Lower lobe of right lung (tissue), 2 donors: ENCODE measurements around the gene FXYD3. TPM values are rescaled to one million over a fixed set of nuclear protein-coding genes. Genes with fewer than 3 reads are reported as not detected.

Source experiments
- ATAC-seq, 2 donors: fragments of 200-7000 bp; cut with Tn5 transposase; one replicate each; pipeline ENCODE4 v1.9.1; 2020 to 2022; ENCODE audit warnings: mild to moderate bottlenecking in 2 of 2, moderate library complexity in 2 of 2
- DNase-seq: peaks from one replicate; pipeline ENCODE4 v3.0.0-alpha.2; 2020
- H3K27ac ChIP-seq: fragments of 200-600 bp; one replicate; pipeline ENCODE4 v1.8.0; 2022
- H3K27me3 ChIP-seq: fragments of 200-600 bp; one replicate; pipeline ENCODE4 v1.8.0; 2022; ENCODE audit warnings: low read depth
- H3K36me3 ChIP-seq: fragments of 200-600 bp; one replicate; pipeline ENCODE4 v1.8.0; 2022; ENCODE audit warnings: mild to moderate bottlenecking
- H3K4me1 ChIP-seq: fragments of 200-600 bp; one replicate; pipeline ENCODE4 v1.8.0; 2022
- H3K4me3 ChIP-seq: fragments of 200-600 bp; one replicate; pipeline ENCODE4 v1.8.0; 2022; ENCODE audit warnings: mild to moderate bottlenecking
- H3K9me3 ChIP-seq: fragments of 200-600 bp; one replicate; pipeline ENCODE4 v1.8.0; 2022
- CTCF ChIP-seq: fragments of 200-600 bp; IDR thresholded peaks from one replicate; pipeline ENCODE4 v1.8.0; 2022; ENCODE audit warnings: antibody characterized with exemption, mild to moderate bottlenecking
- intact Hi-C: fragments of 100-400 bp; cut with DNase I; formaldehyde crosslinking; loops from one replicate; pipeline ENCODE4 v1.11.0; 2022
- total RNA-seq: library from RNA; stranded (reverse); fragmentation: NEBNext Ultra II Directional; extraction: Animal tissue kit (Norgen Biotek cat#: 25700); gene quantifications from one replicate; pipeline ENCODE4 v1.2.1, GENCODE V29; 2021
- donor health status: DM: no; HTN: yes; CAD: no; lungs with severe emphysema.

Gene FXYD3
- total RNA-seq, 1 donor from 2014 or later = 135 TPM

- TF ChIP-seq CTCF = no peak
- Histone ChIP-seq H3K4me1 (peaks cover 15% of the 10 kb centered on the region), H3K27ac (peak within 1 kb of the TSS; percentile 46), H3K4me3 (peak within 1 kb of the TSS; percentile 19), H3K27me3 (no peaks in the 10 kb centered on the region), H3K9me3 (no peaks in the 10 kb centered on the region), H3K36me3 (no peaks in the 10 kb centered on the region)
- no peak for ATAC-seq
- DNase-seq = no peak
- intact Hi-C loops = no loop called here
Observed at GRCh38 chr19:35134601-35135242, 19.1 kb downstream of the FXYD3 start, which contains the start of gene LGI4. Gene LGI4 (minus strand): TSS chr19:35135059. CDS start chr19:35134680, 379 bp downstream.

- Histone ChIP-seq H3K27ac (peak overlapping the region; percentile 46), H3K36me3 (no peaks in the 10 kb centered on the region), H3K4me3 (peak overlapping the region; percentile 7), H3K9me3 (no peaks in the 10 kb centered on the region), H3K4me1 (peaks cover 17% of the 10 kb centered on the region), H3K27me3 (no peaks in the 10 kb centered on the region)
- intact Hi-C loops = no loop called here
- peak; percentile 83 for DNase-seq
- peak; percentile 78 to 80 for ATAC-seq
- TF ChIP-seq CTCF = peak; percentile 92
Observed at GRCh38 chr19:35135389-35135909, 19.8 kb downstream of the FXYD3 start.

GRCh38 chr19:35136231-35136630 is 20.6 kb downstream of the FXYD3 start:
- Histone ChIP-seq H3K27me3 (no peaks in the 10 kb centered on the region), H3K36me3 (no peaks in the 10 kb centered on the region), H3K27ac (no peak overlapping the region), H3K4me3 (no peak overlapping the region), H3K4me1 (peaks cover 18% of the 10 kb centered on the region), H3K9me3 (no peaks in the 10 kb centered on the region)
- DNase-seq (no peak), ATAC-seq (no peak)
- no peak for TF ChIP-seq CTCF
- intact Hi-C loops = no loop called here

- Histone ChIP-seq H3K27me3 (peaks cover under 1% of the 10 kb centered on the region), H3K27ac (no peak overlapping the region), H3K9me3 (no peaks in the 10 kb centered on the region), H3K4me3 (no peak overlapping the region), H3K4me1 (peaks cover 26% of the 10 kb centered on the region), H3K36me3 (no peaks in the 10 kb centered on the region)
- no peak for TF ChIP-seq CTCF
- DNase-seq = no peak
- intact Hi-C loops = no loop called here
- ATAC-seq = no peak
Observed at GRCh38 chr19:35136977-35137702, 21.5 kb downstream of the FXYD3 start.

GRCh38 chr19:35138305-35138892 is 22.8 kb downstream of the FXYD3 start, which contains the start of gene FXYD1:
Gene FXYD1 (plus strand): TSS chr19:35138824. CDS start chr19:35140080, 1,256 bp downstream.
- intact Hi-C loops = no loop called here
- no peak for DNase-seq
- Histone ChIP-seq H3K9me3 (no peaks in the 10 kb centered on the region), H3K27ac (peak within 1 kb of the TSS; percentile 82), H3K4me3 (peak within 1 kb of the TSS; percentile 48), H3K4me1 (peaks cover 34% of the 10 kb centered on the region), H3K36me3 (no peaks in the 10 kb centered on the region), H3K27me3 (peaks cover 9% of the 10 kb centered on the region)
- no peak for TF ChIP-seq CTCF
- ATAC-seq = no peak
